HepG2 (cell line): ENCODE results near the gene C9orf43. TPM values are rescaled to one million over a fixed set of nuclear protein-coding genes. Genes with fewer than 3 reads are reported as not detected.

Experiments used
- CCAR2 ChIP-seq: fragments of 200-400 bp; formaldehyde crosslinking; optimal IDR thresholded peaks from 2 replicates; pipeline ENCODE3; 2018; ENCODE audit warnings: low read depth, mild to moderate bottlenecking, low read length, moderate library complexity
- CEBPB ChIP-seq: IDR thresholded peaks from 2 replicates; pipeline ENCODE4 v1.6.1; 2011; ENCODE audit warnings: low read depth, low read length, improper control_type of control experiment, borderline replicate concordance
- ETS1 ChIP-seq: sonication (generic); formaldehyde crosslinking; IDR thresholded peaks from 2 replicates; pipeline ENCODE4 v1.4.0; 2020; ENCODE audit warnings: missing genetic modification reagents
- KDM5A ChIP-seq: fragments of 200-600 bp; sonication (generic); IDR thresholded peaks from 2 replicates; pipeline ENCODE4 v1.7.0; 2018; ENCODE audit warnings: antibody characterized with exemption, mild to moderate bottlenecking, low read length, borderline replicate concordance
- NFATC3 ChIP-seq: sonication (generic); formaldehyde crosslinking; IDR thresholded peaks from 2 replicates; pipeline ENCODE4 v1.5.1; 2020; ENCODE audit warnings: mild to moderate bottlenecking, missing genetic modification reagents
- PATZ1 ChIP-seq: sonication (generic); formaldehyde crosslinking; IDR thresholded peaks from 2 replicates; pipeline ENCODE4 v1.4.0; 2020; ENCODE audit warnings: missing genetic modification reagents
- PHF5A ChIP-seq: IDR thresholded peaks from one replicate; pipeline ENCODE4 v1.6.1; 2018; ENCODE audit warnings: low read depth, missing genetic modification reagents; ENCODE audit not compliant: unreplicated experiment
- PPARG ChIP-seq: conservative IDR thresholded peaks from 2 replicates; pipeline ENCODE4 v1.6.1; 2016; ENCODE audit warnings: missing biosample characterization, missing genetic modification reagents
- RARA ChIP-seq: IDR thresholded peaks from 2 replicates; pipeline ENCODE4 v1.6.1; 2016; ENCODE audit warnings: missing genetic modification reagents, missing compliant biosample characterization
- ZGPAT ChIP-seq: IDR thresholded peaks from 2 replicates; pipeline ENCODE4 v1.6.1; 2016; ENCODE audit warnings: mild to moderate bottlenecking
- ZIK1 ChIP-seq: sonication (generic); formaldehyde crosslinking; IDR thresholded peaks from 2 replicates; pipeline ENCODE4 v1.5.0; 2020; ENCODE audit warnings: mild to moderate bottlenecking, low read depth, missing genetic modification reagents, borderline replicate concordance
- ZNF20 ChIP-seq: sonication (generic); formaldehyde crosslinking; IDR thresholded peaks from 2 replicates; pipeline ENCODE4 v1.4.0; 2020; ENCODE audit warnings: mild to moderate bottlenecking, moderate library complexity, missing genetic modification reagents
- ZNF235 ChIP-seq: sonication (generic); formaldehyde crosslinking; IDR thresholded peaks from 2 replicates; pipeline ENCODE4 v1.8.1; 2023; ENCODE audit warnings: mild to moderate bottlenecking, missing genetic modification reagents, borderline replicate concordance
- ZNF34 ChIP-seq: sonication (generic); formaldehyde crosslinking; IDR thresholded peaks from 2 replicates; pipeline ENCODE4 v1.4.0; 2020; ENCODE audit warnings: mild to moderate bottlenecking, missing genetic modification reagents, borderline replicate concordance
- ZNF383 ChIP-seq: sonication (generic); formaldehyde crosslinking; IDR thresholded peaks from 2 replicates; pipeline ENCODE4 v1.4.0; 2020; ENCODE audit warnings: missing genetic modification reagents, mild to moderate bottlenecking, borderline replicate concordance
- ZNF441 ChIP-seq: sonication (generic); formaldehyde crosslinking; IDR thresholded peaks from 2 replicates; pipeline ENCODE4 v1.7.0; 2021; ENCODE audit warnings: missing genetic modification reagents, borderline replicate concordance
- ZNF557 ChIP-seq: sonication (generic); formaldehyde crosslinking; IDR thresholded peaks from 2 replicates; pipeline ENCODE4 v1.4.0; 2020; ENCODE audit warnings: missing genetic modification reagents
- ZNF597 ChIP-seq: sonication (generic); formaldehyde crosslinking; IDR thresholded peaks from 2 replicates; pipeline ENCODE4 v1.5.0; 2020; ENCODE audit warnings: missing genetic modification reagents
- ZNF639 ChIP-seq: conservative IDR thresholded peaks from 2 replicates; pipeline ENCODE4 v1.6.1; 2018; ENCODE audit warnings: missing genetic modification reagents
- ZNF670 ChIP-seq: sonication (generic); formaldehyde crosslinking; IDR thresholded peaks from 2 replicates; pipeline ENCODE4 v1.8.0; 2022; ENCODE audit warnings: mild to moderate bottlenecking, missing genetic modification reagents, borderline replicate concordance
- ZNF891 ChIP-seq: sonication (generic); formaldehyde crosslinking; IDR thresholded peaks from 2 replicates; pipeline ENCODE4 v1.5.0; 2020; ENCODE audit warnings: mild to moderate bottlenecking, missing genetic modification reagents
- ZSCAN22 ChIP-seq: sonication (generic); formaldehyde crosslinking; IDR thresholded peaks from 2 replicates; pipeline ENCODE4 v1.4.0; 2020; ENCODE audit warnings: mild to moderate bottlenecking, missing genetic modification reagents
- polyA plus RNA-seq, 8 experiments: library from polyadenylated mRNA; depleted of rRNA in 3 of 8; stranded (reverse) in 7 of 8; unstranded in 1 of 8; fragments of >200 nt; fragmentation: Illumina TruSeq in 4 of 8; extraction: Trizol in 4 of 8; gene quantifications; 2 replicates each; pipeline versions ENCODE4 v1.2.1 to v1.2.3, GENCODE V29; 2011 to 2016; ENCODE audit warnings: low read depth in 4 of 8, missing spikeins in 1 of 8, mixed read lengths in 1 of 8; ENCODE audit not compliant: insufficient read depth in 1 of 8
- total RNA-seq, 5 experiments: library from RNA; depleted of rRNA; stranded (reverse); fragments of >200 nt; fragmentation: Illumina TruSeq; extraction: Trizol; gene quantifications; 2 replicates each; pipeline ENCODE4 v1.2.3, GENCODE V29; 2016; ENCODE audit warnings: low read depth in 1 of 5

The C9orf43 gene
- total and polyA plus RNA-seq, 2 of the 13 experiments (the other 11 are each of a cell fraction or from before 2014, with no cell fraction given): 0.24 to 0.31 TPM

GRCh38 chr9:113410207-113410864 lies at the start of gene C9orf43, which contains the start of gene POLE3 (continued):
- TF ChIP-seq PATZ1 (peak; percentile 80), ZNF20 (CRISPR knock-in tag) (no peak), NFATC3 (CRISPR knock-in tag) (peak; percentile 23; the same call in 1 of the 2 replicates), PHF5A (peak; percentile 78), ZNF639 (peak; percentile 95), ZNF235 (CRISPR knock-in tag) (0 out of 2 replicates have a peak, but pooled peaks have one; percentile 65), ZNF441 (CRISPR knock-in tag) (peak; percentile 71), ZNF670 (CRISPR knock-in tag) (peak; percentile 58; the same call in 1 of the 2 replicates), ZNF383 (CRISPR knock-in tag) (0 out of 2 replicates have a peak, but pooled peaks have one; percentile 77), ZNF34 (no peak), KDM5A (peak; percentile 53; the same call in 1 of the 2 replicates), PPARG (CRISPR knock-in tag) (no peak), ETS1 (CRISPR knock-in tag) (no peak), CCAR2 (no peak), RARA (CRISPR knock-in tag) (0 out of 2 replicates have a peak, but pooled peaks have one; percentile 34), ZNF597 (CRISPR knock-in tag) (no peak), ZNF557 (CRISPR knock-in tag) (no peak), ZIK1 (CRISPR knock-in tag) (0 out of 2 replicates have a peak, but pooled peaks have one; percentile 23), CEBPB (peak; percentile 62; the same call in 1 of the 2 replicates), ZNF891 (CRISPR knock-in tag) (peak; percentile 88; the same call in 1 of the 2 replicates), ZGPAT (CRISPR knock-in tag) (peak; percentile 94), ZSCAN22 (CRISPR knock-in tag) (no peak)
